ENCODE results near the gene KRTAP10-1. TPM values are rescaled to one million over a fixed set of nuclear protein-coding genes. Genes with fewer than 3 reads are reported as not detected.

KRTAP10-1 gene
- total RNA-seq, 1 donor from 2014 or later, result not detected

- peaks cover 3% of the 10 kb centered on the region for H3K4me1 ChIP-seq
- no peaks in the 10 kb centered on the region for H3K36me3 ChIP-seq
- DNase-seq (no peak), ATAC-seq (peak; percentile 24 to 46)
- no peak for TF ChIP-seq CTCF (IDR thresholded peaks at IDR 0.05)
- H3K27me3 ChIP-seq (ENCODE audit: low read depth), result peaks cover 26% of the 10 kb centered on the region
- H3K4me3 ChIP-seq, result no peak overlapping the region
- H3K27ac ChIP-seq, result peak overlapping the region; percentile 61
- intact Hi-C loops (cut with DNase I), result no loop called here
- H3K9me3 ChIP-seq, result peaks cover 8% of the 10 kb centered on the region
Measured at GRCh38 chr21:44497703-44498126, 42.3 kb downstream of the KRTAP10-1 start.

GRCh38 chr21:44496564-44497550, 43.1 kb downstream of the KRTAP10-1 start:
- Histone ChIP-seq H3K4me1 (peaks cover 3% of the 10 kb centered on the region), H3K27me3 (ENCODE audit: low read depth) (peaks cover 26% of the 10 kb centered on the region), H3K27ac (peak overlapping the region; percentile 61), H3K4me3 (no peak overlapping the region), H3K36me3 (no peaks in the 10 kb centered on the region), H3K9me3 (peaks cover 13% of the 10 kb centered on the region)
- TF ChIP-seq CTCF (IDR thresholded peaks at IDR 0.05), result no peak
- DNase-seq (no peak), ATAC-seq (peak; percentile 52 to 72)
- intact Hi-C loops (cut with DNase I), result no loop called here

DNA sequence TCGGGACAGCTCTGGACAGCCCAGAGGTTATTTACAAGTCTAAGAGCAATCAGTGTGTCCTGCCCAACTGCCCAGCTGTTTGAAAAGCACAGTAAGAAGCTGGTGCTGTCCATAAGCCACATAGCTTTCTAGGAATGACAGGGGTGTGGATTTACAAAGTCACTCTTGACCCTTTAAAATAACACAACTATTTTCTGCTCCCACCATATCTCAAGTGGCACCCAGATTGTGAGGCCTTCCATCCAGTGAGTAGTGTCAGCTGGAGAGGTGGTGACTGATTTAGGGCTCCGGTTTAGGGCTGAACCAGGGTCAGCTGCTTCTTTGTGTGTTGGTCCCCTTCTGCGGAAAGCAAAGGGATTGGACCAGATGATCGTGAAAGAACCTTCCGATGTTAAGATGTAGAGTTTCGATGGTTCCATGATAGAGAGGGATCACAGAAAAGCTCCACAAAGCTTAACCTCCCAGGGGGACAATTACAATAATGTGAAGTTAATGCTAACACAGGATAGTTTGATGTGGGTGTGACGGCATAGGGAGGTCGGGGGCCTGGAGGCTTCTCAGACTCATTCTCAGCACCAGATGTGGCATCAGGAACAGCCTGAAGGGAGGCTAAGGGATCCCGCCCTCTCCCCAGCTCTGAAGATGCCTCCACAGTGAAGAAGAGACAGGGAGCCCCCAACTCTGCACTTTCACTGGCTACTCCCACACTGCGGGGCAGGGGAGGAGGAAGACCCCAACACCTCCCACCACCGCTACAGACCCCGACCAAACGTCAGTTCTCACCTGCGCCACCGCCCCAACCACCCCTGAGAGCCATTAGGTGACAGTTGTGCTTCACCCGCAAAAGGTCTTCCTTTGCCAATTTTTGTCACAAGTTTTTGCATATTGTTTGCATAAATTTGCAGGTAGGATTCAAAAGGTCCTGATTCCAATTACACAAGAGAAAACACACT, 44.1 kb downstream of the KRTAP10-1 start:
- TF ChIP-seq CTCF (IDR thresholded peaks at IDR 0.05), result no peak
- Histone ChIP-seq H3K27ac (no peak overlapping the region), H3K36me3 (no peaks in the 10 kb centered on the region), H3K4me3 (no peak overlapping the region), H3K9me3 (peaks cover 13% of the 10 kb centered on the region), H3K4me1 (peaks cover 3% of the 10 kb centered on the region), H3K27me3 (ENCODE audit: low read depth) (peaks cover 26% of the 10 kb centered on the region)
- ATAC-seq (no peak), DNase-seq (no peak)
- intact Hi-C loops (cut with DNase I), result no loop called here

- peaks cover 21% of the 10 kb centered on the region for H3K27me3 ChIP-seq (ENCODE audit: low read depth)
- no peak for TF ChIP-seq CTCF (IDR thresholded peaks at IDR 0.05)
- peaks cover 13% of the 10 kb centered on the region for H3K9me3 ChIP-seq
- no peak for DNase-seq
- peaks cover 3% of the 10 kb centered on the region for H3K4me1 ChIP-seq
- intact Hi-C loops (cut with DNase I), result no loop called here
- H3K36me3 ChIP-seq, result no peaks in the 10 kb centered on the region
- no peak overlapping the region for H3K4me3 ChIP-seq
- no peak for ATAC-seq
- H3K27ac ChIP-seq, result no peak overlapping the region
Measured at GRCh38 chr21:44494956-44495355, 45.0 kb downstream of the KRTAP10-1 start.

GRCh38 chr21:44494418-44494817, 45.6 kb downstream of the KRTAP10-1 start:
- Histone ChIP-seq H3K4me3 (no peak overlapping the region), H3K4me1 (peaks cover 3% of the 10 kb centered on the region), H3K27me3 (ENCODE audit: low read depth) (peaks cover 16% of the 10 kb centered on the region), H3K27ac (no peak overlapping the region), H3K9me3 (peaks cover 13% of the 10 kb centered on the region), H3K36me3 (no peaks in the 10 kb centered on the region)
- no peak for DNase-seq
- TF ChIP-seq CTCF (IDR thresholded peaks at IDR 0.05), result no peak
- ATAC-seq, result no peak
- intact Hi-C loops (cut with DNase I), result no loop called here

All from lower lobe of right lung (tissue), 2 donors.